ENCODE measurements around the gene SLC2A13. TPM values are rescaled to one million over a fixed set of nuclear protein-coding genes. Genes with fewer than 3 reads are reported as not detected.

The SLC2A13 gene
- total and polyA plus RNA-seq, 10 of the 15 experiments (the other 5 are each of a cell fraction or from before 2014, with no cell fraction given) = 0.05 to 3.7 (median 0.25) TPM

GRCh38 chr12:39972119-39972518 lies 133.8 kb downstream of the SLC2A13 start:
- no peak for ATAC-seq
- 44% methylated on average over 1 of the region's 1 CpG for WGBS (ENCODE audit: insufficient coverage, insufficient replicate concordance, low lambda C conversion rate, missing lambda C conversion rate)
- POLR2A ChIA-PET = no interaction called here

More at GRCh38 chr12:39972119-39972518, 133.8 kb downstream of the SLC2A13 start:
- no peaks in the 10 kb centered on the region for H3K4me1 ChIP-seq (ENCODE audit: control insufficient read depth, insufficient read depth, low read length)
- no peak overlapping the region for H3K4me3 ChIP-seq
- in situ Hi-C loops (cut with MboI) = no loop called here
- DNase-seq (ENCODE audit: low read depth, low spot score) (no peak), FAIRE-seq (no peak)
- RAD21 ChIA-PET (ENCODE audit: unreplicated experiment) = no interaction called here
- H3K27ac ChIP-seq (ENCODE audit: control insufficient read depth, insufficient read depth) = no peak overlapping the region
- TF ChIP-seq ATF2 (IDR thresholded peaks at IDR 0.05; ENCODE audit: low read length) = no peak
- no peak for TF ChIP-seq HDAC6 (IDR thresholded peaks at IDR 0.05; ENCODE audit: unreplicated experiment)
- no peak for TF ChIP-seq HCFC1 (IDR thresholded peaks at IDR 0.05; ENCODE audit: low read length)
- TF ChIP-seq IRF3 (IDR thresholded peaks at IDR 0.05) = no peak
- no peak for TF ChIP-seq CUX1 (IDR thresholded peaks at IDR 0.05; ENCODE audit: insufficient replicate concordance, low read depth, low read length)
- CTCF ChIA-PET = no interaction called here
- no TSS peak for BruUV-seq (replicated peaks)
- SMC1A ChIA-PET (ENCODE audit: uncharacterized antibody, unreplicated experiment) = no interaction called here
- H3K79me2 ChIP-seq (ENCODE audit: control insufficient read depth, insufficient read depth, low read length) = no peaks in the 10 kb centered on the region
- no peak overlapping the region for H3K9ac ChIP-seq (ENCODE audit: control insufficient read depth, insufficient read depth, low read length)
- H4K20me1 ChIP-seq (ENCODE audit: control insufficient read depth, insufficient read depth) = no peaks in the 10 kb centered on the region
- no peaks in the 10 kb centered on the region for H3K27me3 ChIP-seq (replicated peaks in 1 of 2; ENCODE audit: control insufficient read depth in 2 of 2, insufficient read depth in 2 of 2, low read length in 1 of 2)
- H3K9me3 ChIP-seq (replicated peaks; ENCODE audit: control insufficient read depth, insufficient read depth, low read length) = no peaks in the 10 kb centered on the region
- intact Hi-C loops (cut with micrococcal nuclease; ENCODE audit: unreplicated experiment) = no loop called here
- H3K4me2 ChIP-seq (ENCODE audit: control insufficient read depth, insufficient read depth) = no peak overlapping the region
- H2AFZ ChIP-seq (ENCODE audit: control insufficient read depth, low read depth, low read length) = no peak overlapping the region
- no peaks in the 10 kb centered on the region for H3K36me3 ChIP-seq (ENCODE audit: control insufficient read depth in 2 of 2, insufficient read depth in 2 of 2, low read length in 1 of 2)

Data from GM12878 (cell line).